GM03348 (cell line): ENCODE measurements around the gene PAQR7.
A peak's percentile ranks its signal among the peaks of the same experiment; 100 is the strongest.

Experiments used
- DNase-seq: peaks from one replicate; pipeline ENCODE4 v3.0.0; 2012; ENCODE audit warnings: low spot score

The PAQR7 gene

GRCh38 chr1:25873120-25873519 is 2.4 kb downstream of the PAQR7 start:
- no peak for DNase-seq

DNA sequence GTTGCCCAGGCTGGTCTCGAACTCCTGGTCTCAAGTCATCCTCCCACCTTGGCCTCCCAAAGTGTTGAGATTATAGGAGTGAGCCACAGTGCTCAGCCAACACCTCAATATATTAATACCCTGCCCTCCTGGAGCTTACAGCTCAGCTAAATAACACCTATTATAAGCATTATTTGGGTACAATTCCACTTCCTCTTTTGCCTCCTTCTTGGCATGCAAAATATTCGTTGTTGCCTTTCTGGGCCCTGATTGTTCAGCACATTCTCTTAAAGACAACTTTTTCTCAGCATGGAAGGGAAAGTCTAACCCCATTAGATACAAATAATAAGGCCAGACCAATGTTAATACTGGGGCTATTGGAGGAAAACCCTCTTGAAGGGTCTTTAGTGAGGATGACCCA is 2.8 kb downstream of the PAQR7 start:
- no peak for DNase-seq

DNA sequence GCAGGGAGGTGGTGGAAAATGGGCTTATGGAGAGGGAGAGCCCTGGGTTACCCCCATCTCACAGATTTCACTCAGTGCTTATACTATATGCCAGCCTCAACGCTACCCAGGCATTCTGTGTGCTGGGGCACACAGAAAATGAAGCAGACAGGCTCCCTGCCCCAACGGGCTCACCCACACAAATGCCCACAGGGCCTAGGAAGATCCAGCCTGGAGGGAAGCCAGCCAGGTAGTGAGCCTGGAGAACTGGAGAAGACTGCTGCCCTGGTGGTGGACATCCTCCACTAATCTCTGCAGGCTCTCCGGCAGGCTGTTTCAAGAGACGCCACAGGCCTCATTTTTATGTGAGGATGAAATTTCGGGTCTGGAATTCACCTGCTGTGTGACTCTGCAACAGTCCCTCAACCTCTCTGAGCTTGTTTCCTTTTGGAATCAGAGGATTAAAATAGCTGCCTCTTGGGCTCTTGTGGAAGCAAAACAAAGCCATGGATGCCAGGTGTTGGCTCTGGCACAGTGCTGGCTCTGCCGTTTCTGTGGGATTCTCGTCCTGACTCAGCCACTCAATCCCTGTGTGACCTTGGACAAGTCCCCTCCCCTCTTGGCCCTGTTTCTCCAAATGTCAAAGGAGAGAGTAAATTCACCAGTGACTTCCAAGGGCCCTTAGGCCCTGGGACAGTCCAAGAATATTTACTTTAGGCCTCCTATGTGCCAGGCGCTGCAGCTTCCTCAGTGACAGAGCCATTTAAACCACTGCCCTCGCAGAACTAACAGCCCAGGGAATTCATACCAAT is 3.6 kb downstream of the PAQR7 start:
- DNase-seq = no peak

DNA sequence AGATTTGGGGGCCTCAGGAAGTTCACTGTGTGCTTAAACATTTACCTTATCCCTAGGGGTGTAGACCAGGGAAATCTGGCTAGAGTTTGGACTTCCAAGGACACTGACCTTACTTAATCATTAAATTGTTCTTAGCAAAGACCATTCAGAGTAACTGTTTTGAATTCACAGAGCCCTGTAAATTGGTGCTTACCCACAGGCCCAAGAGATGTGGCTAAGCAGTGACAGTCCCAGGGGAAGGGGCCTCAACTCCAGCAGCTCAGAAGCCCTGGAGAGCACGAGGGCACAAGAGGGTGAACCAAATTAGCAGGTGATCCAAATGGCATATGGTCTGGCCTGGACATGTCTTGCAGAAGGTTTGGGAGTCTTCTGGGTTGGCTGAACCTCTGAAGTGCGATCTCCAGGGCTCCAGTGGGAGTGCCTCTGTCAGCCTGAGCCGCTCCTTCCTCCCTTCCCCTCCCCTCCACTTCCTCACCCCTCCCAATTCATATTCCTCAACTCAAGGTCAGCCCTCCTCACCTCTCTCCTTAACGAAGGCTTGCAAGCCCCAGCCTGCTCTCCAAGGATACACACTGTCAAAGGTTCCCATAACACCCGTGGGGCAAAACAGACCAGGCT is 4.3 kb downstream of the PAQR7 start:
- no peak for DNase-seq

DNA sequence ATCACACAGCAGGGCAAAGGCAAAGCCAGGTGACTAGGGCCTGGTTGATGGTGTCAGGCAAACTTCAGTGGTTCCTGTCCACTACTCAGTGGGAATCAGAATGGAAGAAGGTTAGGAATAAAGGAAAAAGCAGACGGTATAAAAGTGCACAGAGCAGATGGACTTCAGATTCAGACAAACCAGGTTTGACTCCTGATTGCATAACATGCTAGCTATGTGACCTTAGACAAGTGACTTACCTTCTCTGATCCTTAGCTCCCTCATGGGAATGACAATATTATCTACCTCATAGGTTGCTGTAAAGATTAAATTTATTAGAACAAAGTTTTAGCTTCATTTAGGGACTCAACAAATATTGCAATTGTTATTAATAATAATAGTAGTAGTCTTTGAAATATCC is 4.9 kb downstream of the PAQR7 start:
- no peak for DNase-seq

DNA sequence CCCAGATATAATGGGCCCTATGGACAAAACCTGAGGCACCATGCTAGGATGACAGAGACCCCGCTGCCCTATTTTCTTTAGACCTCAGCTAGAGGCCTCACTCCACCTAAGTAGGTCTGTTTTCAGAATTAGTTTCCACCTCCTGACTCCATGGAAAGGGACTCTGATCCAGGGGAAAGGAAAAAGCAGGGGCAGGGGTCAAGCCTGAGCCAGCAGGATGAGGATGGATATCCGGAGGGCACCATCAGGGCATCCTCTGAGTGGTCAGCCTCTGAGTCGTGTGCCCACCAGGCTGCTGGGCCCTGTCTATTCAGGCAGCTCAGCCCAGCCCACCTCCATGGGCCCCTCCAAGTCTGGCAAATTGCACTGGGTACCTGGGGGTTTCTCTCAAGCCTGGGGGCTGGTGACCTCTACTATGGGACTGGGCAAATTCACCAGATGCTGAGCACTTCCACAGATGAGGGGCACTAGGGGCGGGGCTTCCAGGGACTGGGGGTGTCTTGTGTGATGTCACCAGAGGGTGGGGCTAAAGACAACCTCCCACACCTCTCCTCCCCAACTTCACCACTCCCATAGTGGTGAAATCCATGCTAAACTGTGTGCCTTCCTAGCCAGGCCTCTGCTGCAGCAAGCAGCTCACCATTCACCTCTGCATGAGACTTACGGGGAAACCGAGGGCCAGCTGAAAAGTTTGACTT is 5.5 kb downstream of the PAQR7 start:
- DNase-seq = no peak

GRCh38 chr1:25867210-25867991 is 8.1 kb downstream of the PAQR7 start:
- DNase-seq = no peak

GRCh38 chr1:25866288-25866687 is 9.2 kb downstream of the PAQR7 start:
- DNase-seq = no peak

- no peak for DNase-seq
Measured at GRCh38 chr1:25864434-25864833, 11.1 kb downstream of the PAQR7 start.

- no peak for DNase-seq
Measured at GRCh38 chr1:25863486-25864262, 11.8 kb downstream of the PAQR7 start.

DNA sequence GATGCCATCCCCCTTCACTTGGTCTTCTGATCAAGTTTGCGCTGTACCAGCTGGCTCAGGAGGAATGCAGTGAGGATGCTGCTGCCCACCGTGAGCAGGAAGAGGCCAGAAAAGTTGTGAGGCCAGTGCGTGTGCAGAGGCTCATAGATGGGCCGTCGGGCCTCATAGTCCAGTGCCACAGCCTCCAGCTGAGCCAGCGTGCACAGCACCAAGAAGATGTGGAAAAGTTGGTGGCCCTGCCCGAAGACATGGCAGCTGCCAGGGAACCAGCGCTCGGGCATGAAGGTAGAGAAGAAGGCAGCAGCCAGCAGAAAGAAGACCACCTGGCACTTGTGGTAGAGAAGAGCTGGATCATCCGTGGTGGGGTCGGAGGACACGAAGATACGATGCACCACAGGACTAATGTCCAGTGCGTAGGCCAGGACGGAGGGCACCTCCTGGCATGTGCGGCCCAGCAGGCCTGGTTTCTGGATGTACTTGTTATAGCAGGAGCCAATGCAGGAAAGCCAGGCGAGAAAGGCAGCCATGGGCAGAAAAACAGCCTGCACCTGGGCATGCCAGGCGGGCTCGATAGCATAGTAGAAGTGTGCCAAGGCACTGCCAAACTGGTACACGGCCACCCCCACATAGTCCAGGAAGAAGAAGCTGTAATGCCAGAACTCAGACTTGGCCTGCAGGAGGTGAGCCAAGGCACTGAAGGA is 12.6 kb downstream of the PAQR7 start:
- no peak for DNase-seq

DNA sequence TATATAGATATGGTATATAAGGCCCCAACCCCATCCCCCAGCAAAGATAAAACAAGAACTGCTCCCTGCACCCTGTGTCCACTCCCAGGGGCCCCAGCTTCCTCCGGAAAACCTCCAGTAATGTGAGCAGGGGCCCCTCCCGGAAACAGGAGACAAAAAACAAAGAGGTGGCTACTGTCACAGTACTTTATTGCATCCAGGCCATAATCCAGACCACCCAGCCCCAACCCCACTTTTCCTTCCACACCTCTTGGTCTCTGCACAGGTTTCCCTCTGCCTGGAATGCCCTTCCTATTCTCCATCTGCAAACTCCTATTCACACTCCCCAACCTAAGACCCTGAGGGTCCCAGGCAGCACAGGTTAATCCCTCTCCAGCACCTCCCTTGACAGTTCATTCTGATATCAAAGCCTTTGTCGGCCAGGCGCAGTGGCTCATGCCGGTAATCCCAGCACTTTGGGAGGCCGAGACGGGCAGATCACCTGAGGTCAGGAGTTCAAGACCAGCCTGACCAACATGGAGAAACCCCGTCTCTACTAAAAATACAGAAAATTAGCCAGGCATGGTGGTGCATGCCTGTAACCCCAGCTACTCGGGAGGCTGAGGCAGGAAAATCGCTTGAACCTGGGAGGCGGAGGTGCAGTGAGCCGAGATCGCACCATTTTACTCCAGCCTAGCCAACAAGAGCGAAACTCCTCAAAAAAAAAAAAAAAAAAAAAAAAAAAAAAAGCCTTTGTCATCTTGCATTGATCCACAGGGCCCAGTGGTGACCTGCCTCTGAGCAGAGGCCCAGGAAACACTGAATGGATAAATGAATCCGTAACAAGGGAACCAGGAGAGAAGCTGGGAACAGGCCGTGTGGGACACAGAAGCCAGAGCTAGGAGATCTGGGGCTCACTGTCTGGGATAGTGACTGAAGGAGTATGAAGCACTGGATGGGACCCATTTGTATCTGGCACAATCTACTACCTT is 13.9 kb downstream of the PAQR7 start:
- DNase-seq = no peak

DNA sequence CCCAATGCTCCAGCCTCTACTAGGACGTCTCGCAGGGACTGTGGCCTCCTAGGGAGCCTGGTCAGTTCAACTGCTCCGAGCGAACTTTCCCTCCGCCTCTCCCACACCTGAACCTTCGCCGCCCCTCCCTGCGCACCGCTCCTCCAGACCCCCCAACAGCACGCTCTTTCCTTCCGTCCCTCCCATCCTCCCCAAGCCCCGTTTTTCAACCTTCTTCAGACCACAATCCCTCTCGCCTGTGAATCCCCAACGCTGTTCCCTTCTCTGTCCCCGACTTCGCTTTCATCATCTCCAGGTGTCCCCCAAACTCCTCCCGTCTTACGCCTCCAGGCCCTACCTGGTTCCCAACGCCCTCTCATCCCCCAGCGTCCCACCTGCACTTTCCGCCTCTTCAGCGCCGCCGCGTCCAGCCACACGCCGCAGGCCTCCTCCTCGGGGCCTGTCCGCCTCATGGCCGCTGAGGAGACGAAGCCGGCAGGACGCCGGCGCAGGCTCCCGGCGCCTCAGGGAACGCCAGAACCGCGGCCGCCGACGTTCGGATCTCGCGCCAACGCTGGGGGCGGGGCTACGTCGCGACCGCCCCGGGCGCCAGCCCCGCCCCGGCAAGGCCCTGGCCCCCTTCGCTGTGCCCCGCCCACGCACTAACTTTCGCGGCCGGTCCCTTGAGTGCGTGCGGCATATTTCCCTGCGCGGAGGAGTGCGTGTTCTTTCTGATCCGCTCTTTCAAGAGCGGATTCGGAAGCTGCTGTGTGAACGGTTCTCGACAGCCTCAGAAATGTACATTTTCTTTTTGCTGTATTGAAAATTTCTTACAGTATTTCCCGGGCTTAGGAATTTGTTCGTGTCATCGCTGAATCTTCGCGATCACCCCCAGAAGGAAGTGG is 16.4 kb downstream of the PAQR7 start, which contains the start of gene AUNIP:
Gene AUNIP, minus strand, starts transcription at position 552 of the 884 bp plus-strand sequence. Its CDS starts 100 bp downstream, at position 452.
- DNase-seq = peak; percentile 100

DNA sequence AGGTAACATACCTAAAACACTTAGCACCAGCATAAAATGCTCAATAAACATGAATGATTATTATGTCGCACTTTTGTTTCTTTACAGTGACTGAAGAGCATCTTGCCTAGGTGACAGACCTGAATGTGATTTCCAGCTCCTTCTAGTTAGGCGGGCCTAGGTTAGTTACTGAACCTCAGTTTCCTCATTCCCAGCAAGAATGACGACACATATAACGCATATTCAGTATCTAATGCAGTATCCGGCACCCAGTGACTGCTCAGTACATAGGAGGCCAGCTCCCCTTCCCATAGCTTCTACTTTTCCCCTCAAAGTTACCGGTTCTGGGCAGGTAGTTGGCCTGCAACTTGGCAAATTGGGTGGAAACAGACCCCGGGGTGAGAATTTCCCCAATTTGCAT is 17.0 kb downstream of the PAQR7 start:
- DNase-seq = no peak

DNA sequence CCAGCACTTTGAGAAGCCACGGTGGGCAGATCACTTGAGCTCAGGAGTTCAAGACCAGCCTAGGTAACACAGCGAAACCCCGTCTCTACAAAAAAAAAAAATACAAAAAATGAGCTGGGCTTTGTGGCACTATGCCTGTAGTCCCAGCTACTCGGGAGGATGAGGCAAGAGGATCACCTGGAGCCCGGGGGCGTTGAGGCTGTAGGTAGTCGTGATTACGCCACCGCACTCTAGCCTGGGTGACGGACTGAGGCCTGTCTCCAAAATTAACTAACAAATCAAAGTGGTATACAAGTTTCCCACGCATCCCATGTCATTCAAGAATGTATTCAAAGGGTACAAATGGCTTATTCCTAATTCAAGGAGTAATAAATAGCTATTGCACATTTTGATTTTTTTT is 18.7 kb downstream of the PAQR7 start:
- no peak for DNase-seq

- DNase-seq = no peak
Measured at GRCh38 chr1:25854554-25854953, 21.0 kb downstream of the PAQR7 start.

DNA sequence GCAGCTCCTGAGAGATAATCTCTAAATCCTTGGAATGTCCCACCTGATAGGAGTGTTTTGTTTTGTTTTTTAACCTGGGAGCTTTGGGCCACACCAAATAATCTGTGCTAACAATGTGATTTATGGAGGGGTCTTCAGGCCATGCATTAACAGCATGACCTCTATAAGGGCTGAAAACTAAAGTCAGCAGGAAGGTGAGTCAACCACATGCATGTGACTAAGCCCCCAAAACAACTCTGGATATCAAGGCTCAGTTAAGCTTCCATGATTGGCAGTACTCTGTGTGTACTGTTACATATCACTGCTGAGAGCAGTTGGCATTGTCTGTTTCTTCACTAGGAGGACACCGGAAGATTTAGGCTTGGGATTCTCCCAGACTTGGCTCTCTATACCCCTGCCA is 27.0 kb downstream of the PAQR7 start:
- no peak for DNase-seq

DNA sequence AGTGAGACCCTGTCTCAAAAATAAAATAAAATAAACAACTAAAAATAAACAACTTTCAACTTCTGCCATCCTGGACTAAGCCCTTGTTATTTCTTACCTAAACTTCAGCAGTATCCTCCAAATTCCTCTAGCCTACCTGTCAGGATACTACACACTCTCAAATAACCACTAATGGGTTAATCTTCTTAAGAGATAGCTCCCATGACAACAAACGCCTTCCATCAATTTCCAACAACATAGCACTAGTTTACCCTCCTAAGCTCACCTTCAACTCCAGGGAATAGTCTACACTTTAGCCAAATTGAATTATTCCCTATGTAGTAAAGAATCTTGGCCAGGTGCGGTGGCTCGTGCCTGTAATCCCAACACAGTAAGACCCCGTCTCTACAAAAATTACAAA is 27.6 kb downstream of the PAQR7 start:
- DNase-seq = no peak

GRCh38 chr1:25845664-25846063 is 29.8 kb downstream of the PAQR7 start:
- no peak for DNase-seq
